Prostate gland (tissue), 2 donors: ENCODE data around the gene LHX6. TPM values are rescaled to one million over a fixed set of nuclear protein-coding genes. Genes with fewer than 3 reads are reported as not detected.
A peak's percentile ranks its signal among the peaks of the same experiment; 100 is the strongest.

Experiments used
- DNase-seq: peaks from one replicate; pipeline ENCODE4 v3.0.0-alpha.2; 2019; ENCODE audit warnings: low spot score
- H3K27ac ChIP-seq, 2 donors: fragments of 200-600 bp; sonication (generic); 2 replicates each; pipeline ENCODE4 v1.5.1; 2017 to 2019
- H3K27me3 ChIP-seq: fragments of 200-600 bp; sonication (generic); replicated peaks from 2 replicates; pipeline ENCODE4 v1.5.1; 2019; ENCODE audit not compliant: insufficient read depth
- H3K36me3 ChIP-seq, 2 donors: fragments of 200-600 bp; sonication (generic); 1 replicate in 1 of 2; 2 replicates in 1 of 2; pipeline versions ENCODE4 v1.5.1 to v1.8.1; 2017 to 2019
- H3K4me1 ChIP-seq: fragments of 200-600 bp; sonication (generic); replicated peaks from 2 replicates; pipeline ENCODE4 v1.5.1; 2019
- H3K4me3 ChIP-seq, 2 donors: fragments of 200-600 bp; sonication (generic); 2 replicates each; pipeline ENCODE4 v1.5.1; 2017 to 2019
- H3K9me3 ChIP-seq: fragments of 200-600 bp; sonication (generic); 2 replicates; pipeline ENCODE4 v1.5.1; 2017
- POLR2A ChIP-seq: fragments of 450-650 bp; IDR thresholded peaks from one replicate; pipeline ENCODE4 v1.6.1; 2016; ENCODE audit warnings: antibody characterized with exemption, mild to moderate bottlenecking
- POLR2AphosphoS5 ChIP-seq: sonication (generic); formaldehyde crosslinking; IDR thresholded peaks from one replicate; pipeline ENCODE4 v1.6.1; 2017; ENCODE audit warnings: antibody characterized with exemption
- WGBS: methylation state at CpG from one replicate; pipeline ENCODE4 v1.1.5; 2018; 5-methylcytosine and 5-hydroxymethylcytosine counted together
- intact Hi-C: fragments of 100-400 bp; cut with DNase I; formaldehyde crosslinking; loops from one replicate; pipeline ENCODE4 v1.14.2; 2022
- total RNA-seq, 2 donors: library from RNA; depleted of rRNA; stranded (reverse); fragments of >200 nt; gene quantifications; one replicate each; pipeline ENCODE4 v1.1.0, GENCODE V29; 2016
- TF ChIP-seq, protein P1 (sequence below), 4 experiments: fragments of 200-600 bp in 2 of 4; fragments of 450-650 bp in 2 of 4; sonication (generic) in 2 of 4; IDR thresholded peaks; 1 replicate in 3 of 4; 2 replicates in 1 of 4; pipeline ENCODE4 v1.5.1; 2016 to 2019; ENCODE audit warnings: antibody characterized with exemption in 4 of 4, mild to moderate bottlenecking in 2 of 4, moderate library complexity in 2 of 4

The LHX6 gene
- total RNA-seq, 2 donors from 2014 or later, result 2.7 to 7.3 TPM

DNA sequence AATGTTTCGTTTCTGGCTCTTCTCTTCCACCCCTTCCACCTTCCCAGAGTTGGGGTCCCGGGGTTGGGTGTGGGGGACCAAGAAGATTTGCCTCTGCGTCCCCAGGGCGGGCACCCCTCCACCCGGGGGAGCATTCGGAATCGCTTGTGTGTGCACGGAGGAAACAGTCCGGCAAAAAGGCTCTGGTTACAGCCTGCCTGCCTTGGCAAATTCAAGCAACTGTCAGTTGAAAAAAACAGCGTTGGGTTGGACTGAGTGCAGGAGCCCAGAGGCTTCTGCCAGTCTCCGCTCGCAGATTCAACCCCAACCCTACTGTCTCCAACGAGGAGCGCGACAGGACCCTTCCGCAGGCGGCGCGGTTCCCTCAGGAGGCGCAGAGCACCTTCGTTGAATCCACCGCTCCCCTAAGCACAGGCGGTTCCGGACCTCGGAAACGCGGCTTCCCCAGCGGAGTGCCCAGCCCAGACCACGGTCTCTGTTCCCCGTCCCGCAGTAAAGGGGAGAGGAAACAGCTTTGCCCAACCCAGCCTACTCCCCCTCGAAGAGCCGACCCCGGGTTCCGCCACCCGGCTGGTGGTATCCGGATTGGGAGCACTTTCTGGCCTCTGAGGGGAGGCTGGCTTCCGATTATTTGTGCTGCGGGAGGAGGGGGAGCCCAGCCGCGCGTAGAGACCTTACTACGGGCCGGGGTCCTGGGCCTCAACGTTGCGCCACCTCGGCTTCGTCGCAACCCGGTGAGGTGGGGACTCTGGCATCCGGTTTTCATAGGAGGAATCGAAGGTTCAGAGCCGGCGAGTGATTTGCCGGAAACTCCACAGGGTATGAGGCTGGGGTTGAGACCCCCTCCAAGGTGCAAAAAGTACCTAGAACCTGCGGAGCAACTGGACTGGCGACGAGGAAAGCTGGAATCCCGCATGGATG lies 9.6 kb downstream of the LHX6 start:
- 4% methylated on average over 59 of the region's 59 CpGs for WGBS
- Histone ChIP-seq H3K27ac (no peak overlapping the region), H3K4me1 (no peaks in the 10 kb centered on the region), H3K36me3 (no peaks in the 10 kb centered on the region), H3K4me3 (peak overlapping the region in 1 of 2 donors; percentile 1), H3K9me3 (no peaks in the 10 kb centered on the region), H3K27me3 (peaks cover 14% of the 10 kb centered on the region)
- intact Hi-C loops, result no loop called here
- DNase-seq, result no peak
- TF ChIP-seq POLR2AphosphoS5, result no peak

DNA sequence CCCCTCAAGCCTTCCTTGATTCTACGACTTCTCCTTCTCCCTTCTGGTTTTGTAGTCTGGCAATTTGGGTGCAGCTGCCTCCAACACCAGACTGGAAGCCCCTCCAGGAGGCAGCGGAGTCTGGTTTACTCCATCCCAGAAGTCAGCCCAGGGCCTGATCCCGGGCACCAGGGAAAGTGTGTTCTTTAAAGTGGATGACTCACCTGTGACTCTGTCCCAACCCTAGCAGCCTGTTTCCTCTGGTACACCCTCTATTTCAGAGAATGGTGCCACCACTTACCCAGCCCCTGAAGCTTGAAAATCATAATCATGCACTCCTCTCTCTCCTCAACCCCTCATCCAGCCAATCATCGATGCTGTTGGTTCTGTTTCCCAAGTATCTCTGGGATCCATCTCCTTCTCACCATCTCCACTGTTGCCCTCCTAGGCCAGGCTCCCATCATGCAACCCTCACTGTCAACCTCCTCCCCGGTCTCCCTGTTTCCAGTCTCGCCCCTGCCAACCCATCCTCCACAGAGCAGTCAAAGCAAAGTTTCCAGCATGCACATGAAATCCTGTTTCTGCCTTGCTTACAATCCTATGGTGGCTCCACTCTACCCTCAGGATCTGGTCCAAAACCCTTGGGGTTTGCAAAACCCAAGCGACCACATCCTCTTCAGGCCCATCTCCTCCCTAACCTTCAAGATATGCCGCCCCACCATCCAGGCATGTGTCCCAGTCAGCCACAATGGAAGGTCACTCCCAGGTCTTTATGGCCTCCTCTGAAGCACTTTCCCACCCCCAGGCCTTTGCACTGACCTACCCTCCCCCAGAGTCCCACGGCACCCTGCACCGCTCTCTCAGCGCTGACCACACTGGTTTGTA lies 10.5 kb downstream of the LHX6 start:
- intact Hi-C loops, result no loop called here
- TF ChIP-seq, protein P1, sequence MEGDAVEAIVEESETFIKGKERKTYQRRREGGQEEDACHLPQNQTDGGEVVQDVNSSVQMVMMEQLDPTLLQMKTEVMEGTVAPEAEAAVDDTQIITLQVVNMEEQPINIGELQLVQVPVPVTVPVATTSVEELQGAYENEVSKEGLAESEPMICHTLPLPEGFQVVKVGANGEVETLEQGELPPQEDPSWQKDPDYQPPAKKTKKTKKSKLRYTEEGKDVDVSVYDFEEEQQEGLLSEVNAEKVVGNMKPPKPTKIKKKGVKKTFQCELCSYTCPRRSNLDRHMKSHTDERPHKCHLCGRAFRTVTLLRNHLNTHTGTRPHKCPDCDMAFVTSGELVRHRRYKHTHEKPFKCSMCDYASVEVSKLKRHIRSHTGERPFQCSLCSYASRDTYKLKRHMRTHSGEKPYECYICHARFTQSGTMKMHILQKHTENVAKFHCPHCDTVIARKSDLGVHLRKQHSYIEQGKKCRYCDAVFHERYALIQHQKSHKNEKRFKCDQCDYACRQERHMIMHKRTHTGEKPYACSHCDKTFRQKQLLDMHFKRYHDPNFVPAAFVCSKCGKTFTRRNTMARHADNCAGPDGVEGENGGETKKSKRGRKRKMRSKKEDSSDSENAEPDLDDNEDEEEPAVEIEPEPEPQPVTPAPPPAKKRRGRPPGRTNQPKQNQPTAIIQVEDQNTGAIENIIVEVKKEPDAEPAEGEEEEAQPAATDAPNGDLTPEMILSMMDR (IDR thresholded peaks at IDR 0.05), result no peak
- no peak for TF ChIP-seq POLR2AphosphoS5
- no peak for TF ChIP-seq POLR2A

DNA sequence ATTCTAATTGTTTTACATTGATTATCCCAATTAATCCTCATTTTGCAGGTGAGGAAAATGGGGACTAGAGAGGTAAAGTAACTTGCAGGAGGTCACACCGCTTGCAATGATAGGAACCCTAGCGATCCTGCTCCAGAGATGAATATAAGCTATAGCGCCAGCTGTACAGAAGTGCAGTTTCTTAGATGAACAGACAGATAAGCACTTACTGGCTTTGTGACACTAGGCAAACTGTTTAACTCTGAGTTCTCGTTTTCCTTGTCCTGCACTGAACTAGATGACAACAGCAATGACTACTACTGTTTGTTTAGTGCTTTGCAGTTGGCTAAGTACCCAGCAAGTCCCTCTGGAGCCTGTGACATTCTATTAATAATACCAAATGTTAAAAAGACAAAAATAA lies 11.1 kb downstream of the LHX6 start:
- Histone ChIP-seq H3K27ac (no peak overlapping the region), H3K4me1 (no peaks in the 10 kb centered on the region), H3K27me3 (peaks cover 18% of the 10 kb centered on the region), H3K9me3 (no peaks in the 10 kb centered on the region), H3K36me3 (no peaks in the 10 kb centered on the region), H3K4me3 (no peak overlapping the region)
- TF ChIP-seq POLR2A (no peak), POLR2AphosphoS5 (peak; percentile 12)
- DNase-seq, result no peak
- WGBS, result 36% methylated on average over 4 of the region's 4 CpGs
- intact Hi-C loops, result no loop called here

More for the DNA sequence above, 10.5 kb downstream of the LHX6 start:
- Histone ChIP-seq H3K9me3 (no peaks in the 10 kb centered on the region), H3K4me1 (no peaks in the 10 kb centered on the region), H3K27me3 (peaks cover 16% of the 10 kb centered on the region), H3K27ac (no peak overlapping the region), H3K4me3 (no peak overlapping the region), H3K36me3 (no peaks in the 10 kb centered on the region)
- 40% methylated on average over 11 of the region's 11 CpGs for WGBS
- no peak for DNase-seq

DNA sequence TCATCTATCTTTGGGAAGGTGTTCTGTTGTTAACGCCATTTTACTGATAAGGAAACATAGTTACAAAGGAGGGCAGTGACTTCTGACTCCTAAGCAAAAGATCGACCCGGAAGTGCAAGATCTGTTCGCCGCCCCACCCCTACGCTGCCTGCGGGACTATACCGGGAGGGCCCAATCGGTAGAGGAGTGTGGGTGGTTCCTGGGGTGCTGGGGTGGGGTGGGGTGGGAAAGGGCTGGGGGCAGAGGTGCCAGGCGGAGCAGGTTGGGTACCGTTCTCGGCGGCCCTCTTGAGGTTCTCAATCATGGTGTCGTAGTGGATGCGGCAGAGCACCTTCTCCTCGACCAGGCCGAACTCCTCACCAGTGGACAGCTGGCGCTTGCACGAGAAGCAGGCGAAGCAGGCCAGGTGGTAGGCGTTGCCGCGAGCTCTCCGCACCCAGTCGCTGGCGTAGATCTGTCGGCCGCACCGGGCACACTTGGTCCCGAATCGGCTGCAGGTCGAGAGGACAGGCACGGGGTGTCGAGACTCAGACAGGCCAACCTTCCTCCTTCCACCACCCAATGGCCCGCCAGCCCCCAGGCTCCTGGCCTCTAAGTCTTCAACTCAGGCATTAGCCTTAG lies 11.8 kb downstream of the LHX6 start:
- DNase-seq, result no peak
- WGBS, result 38% methylated on average over 31 of the region's 35 CpGs
- H3K9me3 ChIP-seq, result no peaks in the 10 kb centered on the region
- no peaks in the 10 kb centered on the region for H3K4me1 ChIP-seq
- no peaks in the 10 kb centered on the region for H3K36me3 ChIP-seq
- TF ChIP-seq, protein P1 (IDR thresholded peaks at IDR 0.05), result no peak
- TF ChIP-seq POLR2AphosphoS5 (no peak), POLR2A (no peak)
- no peak overlapping the region for H3K27ac ChIP-seq
- peaks cover 18% of the 10 kb centered on the region for H3K27me3 ChIP-seq
- intact Hi-C loops, result no loop called here
- no peak overlapping the region for H3K4me3 ChIP-seq

DNA sequence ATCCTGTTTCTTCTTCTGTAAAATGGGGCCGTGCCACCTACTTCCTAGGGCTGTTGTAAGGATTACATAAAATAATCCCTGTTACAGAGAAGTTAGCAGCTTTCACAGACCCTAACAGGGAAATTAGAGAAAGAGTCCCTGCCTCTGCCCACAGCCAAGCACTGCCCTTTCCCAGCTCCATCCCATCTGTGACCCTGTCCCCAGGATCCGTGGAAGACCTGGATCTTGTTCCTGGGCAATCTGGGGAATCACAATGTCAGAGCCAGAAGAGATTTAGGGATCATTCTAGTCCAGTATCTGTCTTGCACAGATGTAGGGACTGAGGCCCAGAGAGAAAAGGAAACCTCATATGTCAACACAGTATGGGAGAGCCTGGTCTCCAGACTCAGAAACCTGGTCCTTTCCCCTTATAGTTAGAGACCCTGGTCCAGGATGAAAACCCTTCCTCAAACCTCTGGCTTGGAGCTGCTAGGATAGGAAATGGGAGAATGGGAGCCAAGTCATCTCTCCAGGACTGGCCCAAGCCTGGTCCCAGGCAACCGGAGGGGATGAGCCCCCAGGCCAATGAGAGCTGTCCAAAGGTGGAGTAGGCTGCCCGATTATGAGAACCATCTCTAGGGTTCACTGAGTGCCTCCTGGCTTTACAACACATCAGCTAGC lies 12.5 kb downstream of the LHX6 start:
- H3K4me1 ChIP-seq, result no peaks in the 10 kb centered on the region
- intact Hi-C loops, result no loop called here
- no peaks in the 10 kb centered on the region for H3K9me3 ChIP-seq
- H3K36me3 ChIP-seq, result no peaks in the 10 kb centered on the region
- H3K27me3 ChIP-seq, result peaks cover 18% of the 10 kb centered on the region
- TF ChIP-seq POLR2A (no peak), POLR2AphosphoS5 (no peak)
- TF ChIP-seq, protein P1 (IDR thresholded peaks at IDR 0.05), result no peak
- DNase-seq, result no peak
- no peak overlapping the region for H3K4me3 ChIP-seq
- H3K27ac ChIP-seq, result no peak overlapping the region
- 68% methylated on average over 4 of the region's 4 CpGs for WGBS
